ENCODE results near the gene NEDD4L. TPM values are rescaled to one million over a fixed set of nuclear protein-coding genes. Genes with fewer than 3 reads are reported as not detected.

NEDD4L gene
- total and polyA plus RNA-seq, 10 of the 15 experiments (the other 5 are each of a cell fraction or from before 2014, with no cell fraction given) = 7.4 to 24.0 (median 17.7) TPM

- Histone ChIP-seq H3K27ac (ENCODE audit: control insufficient read depth, insufficient read depth) (no peak overlapping the region), H3K9me3 (replicated peaks; ENCODE audit: control insufficient read depth, insufficient read depth, low read length) (no peaks in the 10 kb centered on the region), H3K9ac (ENCODE audit: control insufficient read depth, insufficient read depth, low read length) (no peak overlapping the region), H3K36me3 (ENCODE audit: control insufficient read depth in 2 of 2, insufficient read depth in 2 of 2, low read length in 1 of 2) (no peaks in the 10 kb centered on the region), H3K79me2 (ENCODE audit: control insufficient read depth, insufficient read depth, low read length) (no peaks in the 10 kb centered on the region), H3K4me1 (ENCODE audit: control insufficient read depth, insufficient read depth, low read length) (no peaks in the 10 kb centered on the region), H3K4me2 (ENCODE audit: control insufficient read depth, insufficient read depth) (no peak overlapping the region), H3K27me3 (replicated peaks in 1 of 2; ENCODE audit: control insufficient read depth in 2 of 2, insufficient read depth in 2 of 2, low read length in 1 of 2) (no peaks in the 10 kb centered on the region), H2AFZ (ENCODE audit: control insufficient read depth, low read depth, low read length) (no peak overlapping the region), H3K4me3 (no peak overlapping the region), H4K20me1 (ENCODE audit: control insufficient read depth, insufficient read depth) (no peaks in the 10 kb centered on the region)
- FAIRE-seq (no peak), DNase-seq (ENCODE audit: low read depth, low spot score) (no peak), ATAC-seq (no peak)
- BruUV-seq (replicated peaks) = no TSS peak
- WGBS (ENCODE audit: insufficient coverage, insufficient replicate concordance, low lambda C conversion rate, missing lambda C conversion rate) = 49% methylated on average over 4 of the region's 4 CpGs
- ChIA-PET SMC1A (ENCODE audit: uncharacterized antibody, unreplicated experiment) (interaction anchor here (1.2 to 1.6 kb wide), 3 partner anchors 18 to 547 kb away, joined by 3 to 4 read pairs (median 3); no protein-coding TSS in a partner anchor), POLR2A (no interaction called here), RAD21 (ENCODE audit: unreplicated experiment) (interaction anchor here (0.7 to 1.2 kb wide), 2 partner anchors 134 to 219 kb away, joined by 3 read pairs; partner anchors contain the start of gene NEDD4L), CTCF (interaction anchor here (0.7 to 2.9 kb wide), 9 partner anchors 10 to 219 kb away, joined by 3 to 11 read pairs (median 5); partner anchors contain the start of gene NEDD4L)
- in situ Hi-C loops (cut with MboI) (no loop called here), intact Hi-C loops (cut with micrococcal nuclease; ENCODE audit: unreplicated experiment) (no loop called here)
- TF ChIP-seq ZBTB11 (CRISPR knock-in tag; IDR thresholded peaks at IDR 0.05) (no peak), POU2F2 (IDR thresholded peaks at IDR 0.05; ENCODE audit: borderline replicate concordance, low read depth, low read length) (no peak), SMC3 (IDR thresholded peaks at IDR 0.05; ENCODE audit: borderline replicate concordance, low read length) (no peak), CBX3 (IDR thresholded peaks at IDR 0.05; ENCODE audit: borderline replicate concordance, low read depth) (no peak), ZNF207 (IDR thresholded peaks at IDR 0.05; ENCODE audit: borderline replicate concordance) (no peak), STAT3 (IDR thresholded peaks at IDR 0.05; ENCODE audit: low read depth, low read length) (no peak), CUX1 (IDR thresholded peaks at IDR 0.05; ENCODE audit: insufficient replicate concordance, low read depth, low read length) (no peak), MEF2A (IDR thresholded peaks at IDR 0.05; ENCODE audit: insufficient read depth, low read depth, low read length) (no peak), CREM (IDR thresholded peaks at IDR 0.05; ENCODE audit: low read depth) (no peak), JUNB (IDR thresholded peaks at IDR 0.05) (no peak), RCOR1 (conservative IDR thresholded peaks at IDR 0.05; ENCODE audit: low read depth, low read length) (no peak), TCF7 (IDR thresholded peaks at IDR 0.05; ENCODE audit: borderline replicate concordance) (no peak)
- TF ChIP-seq, protein P1, sequence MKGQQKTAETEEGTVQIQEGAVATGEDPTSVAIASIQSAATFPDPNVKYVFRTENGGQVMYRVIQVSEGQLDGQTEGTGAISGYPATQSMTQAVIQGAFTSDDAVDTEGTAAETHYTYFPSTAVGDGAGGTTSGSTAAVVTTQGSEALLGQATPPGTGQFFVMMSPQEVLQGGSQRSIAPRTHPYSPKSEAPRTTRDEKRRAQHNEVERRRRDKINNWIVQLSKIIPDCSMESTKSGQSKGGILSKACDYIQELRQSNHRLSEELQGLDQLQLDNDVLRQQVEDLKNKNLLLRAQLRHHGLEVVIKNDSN (IDR thresholded peaks at IDR 0.05; ENCODE audit: borderline replicate concordance, extremely low read length, insufficient read depth, low read depth, low read length) = no peak
Measured at GRCh38 chr18:58177896-58178470, 134.0 kb downstream of the NEDD4L start.
